GM12891 (cell line): ENCODE data around the gene RPL35.

Experiments
- DNase-seq: peaks from one replicate; pipeline ENCODE4 v3.0.0; 2011; ENCODE audit warnings: low spot score; ENCODE audit not compliant: insufficient read length
- FAIRE-seq: peaks from 2 replicates; lab custom pipeline; 2011; peaks lifted over from hg19 to GRCh38; lab: Jason Lieb, UNC
- PAX5 ChIP-seq: IDR thresholded peaks from 2 replicates; pipeline ENCODE4 v1.6.1; 2011; ENCODE audit warnings: low read length, moderate library complexity, mild to moderate bottlenecking; ENCODE audit not compliant: insufficient read depth, severe bottlenecking
- POLR2A ChIP-seq: IDR thresholded peaks from 2 replicates; pipeline ENCODE4 v1.6.1; 2011; ENCODE audit warnings: low read depth, low read length, control low read depth
- POLR2AphosphoS5 ChIP-seq: IDR thresholded peaks from 2 replicates; pipeline ENCODE4 v1.6.1; 2011; ENCODE audit warnings: low read depth, low read length, control low read depth
- POU2F2 ChIP-seq: IDR thresholded peaks from 2 replicates; pipeline ENCODE4 v1.6.1; 2011; ENCODE audit warnings: low read depth, mild to moderate bottlenecking, control low read depth, low read length, moderate library complexity
- SPI1 ChIP-seq: IDR thresholded peaks from 2 replicates; pipeline ENCODE4 v1.6.1; 2011; ENCODE audit warnings: low read depth, low read length, control low read depth
- TAF1 ChIP-seq: IDR thresholded peaks from 2 replicates; pipeline ENCODE4 v1.6.1; 2011; ENCODE audit warnings: low read depth, low read length, control low read depth

RPL35 gene

DNA sequence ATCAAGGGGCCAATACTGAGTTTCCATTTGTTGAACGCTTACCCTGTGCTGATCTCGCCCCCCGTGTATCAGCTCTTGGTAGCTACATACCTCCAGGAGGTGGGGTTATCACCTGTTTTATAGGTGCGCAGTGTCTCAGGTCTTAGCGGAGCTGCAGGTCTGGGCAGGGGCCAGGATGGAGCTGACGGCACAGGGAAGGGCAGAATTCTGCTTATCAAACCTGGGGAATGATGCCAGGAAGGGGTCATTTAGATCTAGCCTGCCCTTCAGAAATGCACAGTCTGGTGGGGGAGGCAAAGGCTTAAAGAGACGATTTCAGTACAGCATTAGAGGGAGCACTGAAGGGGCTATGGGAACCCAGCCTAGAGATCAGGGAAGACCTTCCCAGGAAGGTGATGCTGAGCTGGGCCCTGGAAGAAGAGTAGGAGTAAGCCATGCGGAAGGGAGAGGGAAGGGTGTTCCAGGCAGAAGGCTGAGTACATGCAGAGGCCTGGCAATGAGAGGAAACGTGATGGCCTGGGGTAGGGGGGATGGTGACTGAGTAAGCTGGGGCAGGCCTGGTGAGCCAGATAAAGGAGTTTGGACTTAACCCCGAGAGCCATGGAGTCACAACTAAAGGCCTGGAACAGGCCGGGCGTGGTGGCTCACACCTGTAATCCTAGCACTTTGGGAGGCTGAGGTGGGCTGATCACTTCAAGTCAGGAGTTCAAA is 53.4 kb downstream of the RPL35 start:
- DNase-seq (no peak), FAIRE-seq (no peak)
- no peak for TF ChIP-seq POLR2AphosphoS5
- TF ChIP-seq SPI1, result no peak
- TF ChIP-seq POU2F2, result no peak
- no peak for TF ChIP-seq PAX5
- TF ChIP-seq TAF1, result no peak
- TF ChIP-seq POLR2A, result no peak
